ENCODE measurements around the gene HIC1. TPM values are rescaled to one million over a fixed set of nuclear protein-coding genes. Genes with fewer than 3 reads are reported as not detected.

HIC1 gene
- polyA plus RNA-seq, 1 donor (not counting 4 experiments of a cell fraction or from before 2014, with no cell fraction given), result 0.64 TPM

DNA sequence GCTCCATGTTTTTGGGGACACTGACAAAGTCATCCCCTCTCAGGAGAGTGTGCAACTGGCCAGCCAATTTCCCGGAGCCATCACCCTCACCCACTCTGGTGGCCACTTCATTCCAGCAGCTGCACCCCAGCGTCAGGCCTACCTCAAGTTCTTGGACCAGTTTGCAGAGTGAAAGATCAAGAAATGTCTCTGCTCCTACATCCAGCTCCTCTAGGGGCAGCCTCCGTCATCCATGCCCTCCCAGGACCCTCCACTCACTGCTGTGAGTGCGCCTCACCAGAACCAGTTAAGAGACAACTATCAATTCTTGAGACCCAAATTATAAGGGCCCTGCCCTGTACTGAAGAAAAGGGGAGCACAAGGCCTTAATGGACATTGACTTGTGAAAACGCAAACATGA is 12.0 kb upstream of the HIC1 start:
- dilution Hi-C loops (cut with MboI; ENCODE audit: extremely low pct_ligation_motif_present, low sequenced_read_pairs), result no loop called here
- Histone ChIP-seq H3K27me3 (ENCODE audit: control insufficient read depth, extremely low read depth, insufficient read depth, low read length) (no peaks in the 10 kb centered on the region), H3K27ac (ENCODE audit: control insufficient read depth, insufficient read depth, low read length) (peak overlapping the region; percentile 76), H2AFZ (ENCODE audit: control insufficient read depth, low read length) (no peak overlapping the region), H3K9me1 (ENCODE audit: control insufficient read depth, extremely low read depth, insufficient read depth, low read length) (peaks cover 3% of the 10 kb centered on the region), H3K4me1 (ENCODE audit: control insufficient read depth, extremely low read depth, insufficient read depth, low read length) (peaks cover 31% of the 10 kb centered on the region), H3K4me3 (ENCODE audit: control insufficient read depth in 2 of 3, extremely low read depth in 1 of 3, insufficient read depth in 2 of 3, low read depth in 1 of 3, low read length in 3 of 3) (peak overlapping the region; percentile 63 to 79 (median 72)), H3K9me3 (ENCODE audit: control insufficient read depth, low read depth, low read length) (no peaks in the 10 kb centered on the region), H3K79me2 (ENCODE audit: control insufficient read depth, insufficient read depth, low read length) (peaks cover 16% of the 10 kb centered on the region), H3K4me2 (ENCODE audit: control insufficient read depth, extremely low read depth, insufficient read depth, low read depth, low read length) (peak overlapping the region; percentile 71), H3K36me3 (ENCODE audit: control insufficient read depth in 2 of 2, extremely low read depth in 1 of 2, insufficient read depth in 2 of 2, low read length in 2 of 2) (peaks cover 8 to 19% of the 10 kb centered on the region in 2 experiments), H3K9ac (ENCODE audit: control insufficient read depth, extremely low read depth, insufficient read depth, low read length) (peak overlapping the region; percentile 81), H4K20me1 (ENCODE audit: control insufficient read depth, extremely low read depth, insufficient read depth, low read length) (peaks cover 6% of the 10 kb centered on the region)
- TF ChIP-seq, protein P1, sequence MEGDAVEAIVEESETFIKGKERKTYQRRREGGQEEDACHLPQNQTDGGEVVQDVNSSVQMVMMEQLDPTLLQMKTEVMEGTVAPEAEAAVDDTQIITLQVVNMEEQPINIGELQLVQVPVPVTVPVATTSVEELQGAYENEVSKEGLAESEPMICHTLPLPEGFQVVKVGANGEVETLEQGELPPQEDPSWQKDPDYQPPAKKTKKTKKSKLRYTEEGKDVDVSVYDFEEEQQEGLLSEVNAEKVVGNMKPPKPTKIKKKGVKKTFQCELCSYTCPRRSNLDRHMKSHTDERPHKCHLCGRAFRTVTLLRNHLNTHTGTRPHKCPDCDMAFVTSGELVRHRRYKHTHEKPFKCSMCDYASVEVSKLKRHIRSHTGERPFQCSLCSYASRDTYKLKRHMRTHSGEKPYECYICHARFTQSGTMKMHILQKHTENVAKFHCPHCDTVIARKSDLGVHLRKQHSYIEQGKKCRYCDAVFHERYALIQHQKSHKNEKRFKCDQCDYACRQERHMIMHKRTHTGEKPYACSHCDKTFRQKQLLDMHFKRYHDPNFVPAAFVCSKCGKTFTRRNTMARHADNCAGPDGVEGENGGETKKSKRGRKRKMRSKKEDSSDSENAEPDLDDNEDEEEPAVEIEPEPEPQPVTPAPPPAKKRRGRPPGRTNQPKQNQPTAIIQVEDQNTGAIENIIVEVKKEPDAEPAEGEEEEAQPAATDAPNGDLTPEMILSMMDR (optimal IDR thresholded peaks at IDR 0.05 in 1 of 3, IDR thresholded peaks at IDR 0.05 in 1 of 3, conservative IDR thresholded peaks at IDR 0.05 in 1 of 3; ENCODE audit: extremely low read depth in 1 of 3, insufficient read depth in 2 of 3, low read length in 3 of 3), result no peak
- TF ChIP-seq EZH2 (IDR thresholded peaks at IDR 0.05; ENCODE audit: low read length), result no peak
- FAIRE-seq (peak; percentile 17), DNase-seq (ENCODE audit: low read depth, low spot score) (no peak)

DNA sequence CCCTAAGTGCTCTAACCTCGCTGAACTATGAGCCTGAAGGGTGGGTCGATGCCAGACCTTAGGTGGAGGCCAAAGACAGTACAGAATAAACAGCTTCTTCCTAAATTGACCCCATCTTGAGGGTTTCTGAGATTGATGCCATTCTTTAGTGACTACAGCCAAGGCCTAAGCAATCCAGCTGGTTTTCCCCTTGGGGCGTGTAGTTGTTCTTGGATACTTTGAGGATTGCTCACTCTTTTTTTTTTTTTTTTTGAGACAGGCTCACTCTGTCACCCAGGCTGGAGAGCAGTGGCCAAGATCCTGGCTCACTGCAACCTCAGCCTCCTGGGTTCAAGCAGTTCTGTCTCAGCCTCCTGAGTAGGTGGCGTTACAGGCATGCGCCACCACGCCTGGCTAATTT is 11.1 kb upstream of the HIC1 start:
- Histone ChIP-seq H3K4me3 (ENCODE audit: control insufficient read depth in 2 of 3, extremely low read depth in 1 of 3, insufficient read depth in 2 of 3, low read depth in 1 of 3, low read length in 3 of 3) (peak overlapping the region in 1 of 3 experiments; percentile 1), H3K36me3 (ENCODE audit: control insufficient read depth in 2 of 2, extremely low read depth in 1 of 2, insufficient read depth in 2 of 2, low read length in 2 of 2) (peaks cover 8 to 19% of the 10 kb centered on the region in 2 experiments), H2AFZ (ENCODE audit: control insufficient read depth, low read length) (no peak overlapping the region), H3K4me1 (ENCODE audit: control insufficient read depth, extremely low read depth, insufficient read depth, low read length) (peaks cover 31% of the 10 kb centered on the region), H3K9ac (ENCODE audit: control insufficient read depth, extremely low read depth, insufficient read depth, low read length) (peak overlapping the region; percentile 70), H4K20me1 (ENCODE audit: control insufficient read depth, extremely low read depth, insufficient read depth, low read length) (peaks cover 6% of the 10 kb centered on the region), H3K79me2 (ENCODE audit: control insufficient read depth, insufficient read depth, low read length) (peaks cover 16% of the 10 kb centered on the region), H3K9me1 (ENCODE audit: control insufficient read depth, extremely low read depth, insufficient read depth, low read length) (peaks cover 3% of the 10 kb centered on the region), H3K27me3 (ENCODE audit: control insufficient read depth, extremely low read depth, insufficient read depth, low read length) (no peaks in the 10 kb centered on the region), H3K4me2 (ENCODE audit: control insufficient read depth, extremely low read depth, insufficient read depth, low read depth, low read length) (peak overlapping the region; percentile 71), H3K27ac (ENCODE audit: control insufficient read depth, insufficient read depth, low read length) (peak overlapping the region; percentile 76), H3K9me3 (ENCODE audit: control insufficient read depth, low read depth, low read length) (no peaks in the 10 kb centered on the region)
- DNase-seq (ENCODE audit: low read depth, low spot score) (no peak), FAIRE-seq (peak; percentile 87)
- TF ChIP-seq, protein P1 (optimal IDR thresholded peaks at IDR 0.05 in 1 of 3, IDR thresholded peaks at IDR 0.05 in 1 of 3, conservative IDR thresholded peaks at IDR 0.05 in 1 of 3; ENCODE audit: extremely low read depth in 1 of 3, insufficient read depth in 2 of 3, low read length in 3 of 3), result no peak
- no peak for TF ChIP-seq EZH2 (IDR thresholded peaks at IDR 0.05; ENCODE audit: low read length)
- dilution Hi-C loops (cut with MboI; ENCODE audit: extremely low pct_ligation_motif_present, low sequenced_read_pairs), result no loop called here
